ENCODE measurements around the gene UCK2. TPM values are rescaled to one million over a fixed set of nuclear protein-coding genes. Genes with fewer than 3 reads are reported as not detected.

The UCK2 gene
- total RNA-seq: 10 to 100 TPM in 3 of 4 donors, 1 to 10 TPM in 1; 9.0 to 16.3 (median 15.5) TPM

DNA sequence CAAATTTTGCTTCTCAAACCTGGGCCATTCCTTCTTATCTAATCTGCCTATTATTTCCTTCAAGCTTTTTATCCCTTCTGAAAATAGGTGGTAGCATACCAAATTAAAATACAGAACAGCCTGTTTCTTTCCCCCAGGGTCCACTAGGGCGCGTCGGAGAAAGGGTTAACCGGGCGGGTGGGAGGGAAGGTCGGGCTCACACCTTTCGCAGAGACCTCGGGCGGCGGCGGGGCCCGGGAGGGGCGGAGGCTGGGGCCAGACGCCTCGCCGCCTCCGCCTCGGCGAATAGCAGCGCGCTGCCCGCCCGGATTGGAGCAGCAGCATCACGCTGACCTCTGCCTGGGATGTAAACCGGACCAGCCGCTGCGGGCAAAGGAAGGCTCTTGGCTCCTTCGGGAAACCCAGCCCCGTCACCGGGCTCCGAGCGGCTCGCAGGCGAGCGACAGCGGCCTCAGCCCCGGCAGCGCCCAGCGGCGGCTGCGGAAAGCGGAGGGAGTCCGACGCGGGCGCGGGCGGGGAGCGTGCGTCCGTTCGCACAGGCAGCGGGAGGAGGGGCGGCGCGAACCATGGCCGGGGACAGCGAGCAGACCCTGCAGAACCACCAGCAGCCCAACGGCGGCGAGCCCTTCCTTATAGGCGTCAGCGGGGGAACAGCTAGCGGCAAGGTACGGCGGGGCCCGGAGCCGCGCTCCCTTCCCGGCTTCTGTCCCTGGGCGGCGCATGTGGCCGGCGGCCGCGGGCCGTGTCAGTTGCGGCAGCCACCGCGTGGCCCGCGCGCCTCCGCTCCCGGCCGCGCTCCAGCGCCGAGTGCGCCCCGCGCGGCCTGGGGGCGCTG is at the start of gene UCK2:
TSS of gene UCK2 (plus strand) at position 347 of the 835 bp plus-strand sequence. CDS start at position 567, 220 bp downstream.
- TF ChIP-seq, protein P1, sequence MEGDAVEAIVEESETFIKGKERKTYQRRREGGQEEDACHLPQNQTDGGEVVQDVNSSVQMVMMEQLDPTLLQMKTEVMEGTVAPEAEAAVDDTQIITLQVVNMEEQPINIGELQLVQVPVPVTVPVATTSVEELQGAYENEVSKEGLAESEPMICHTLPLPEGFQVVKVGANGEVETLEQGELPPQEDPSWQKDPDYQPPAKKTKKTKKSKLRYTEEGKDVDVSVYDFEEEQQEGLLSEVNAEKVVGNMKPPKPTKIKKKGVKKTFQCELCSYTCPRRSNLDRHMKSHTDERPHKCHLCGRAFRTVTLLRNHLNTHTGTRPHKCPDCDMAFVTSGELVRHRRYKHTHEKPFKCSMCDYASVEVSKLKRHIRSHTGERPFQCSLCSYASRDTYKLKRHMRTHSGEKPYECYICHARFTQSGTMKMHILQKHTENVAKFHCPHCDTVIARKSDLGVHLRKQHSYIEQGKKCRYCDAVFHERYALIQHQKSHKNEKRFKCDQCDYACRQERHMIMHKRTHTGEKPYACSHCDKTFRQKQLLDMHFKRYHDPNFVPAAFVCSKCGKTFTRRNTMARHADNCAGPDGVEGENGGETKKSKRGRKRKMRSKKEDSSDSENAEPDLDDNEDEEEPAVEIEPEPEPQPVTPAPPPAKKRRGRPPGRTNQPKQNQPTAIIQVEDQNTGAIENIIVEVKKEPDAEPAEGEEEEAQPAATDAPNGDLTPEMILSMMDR (IDR thresholded peaks at IDR 0.05; ENCODE audit: low read depth): no peak

DNA sequence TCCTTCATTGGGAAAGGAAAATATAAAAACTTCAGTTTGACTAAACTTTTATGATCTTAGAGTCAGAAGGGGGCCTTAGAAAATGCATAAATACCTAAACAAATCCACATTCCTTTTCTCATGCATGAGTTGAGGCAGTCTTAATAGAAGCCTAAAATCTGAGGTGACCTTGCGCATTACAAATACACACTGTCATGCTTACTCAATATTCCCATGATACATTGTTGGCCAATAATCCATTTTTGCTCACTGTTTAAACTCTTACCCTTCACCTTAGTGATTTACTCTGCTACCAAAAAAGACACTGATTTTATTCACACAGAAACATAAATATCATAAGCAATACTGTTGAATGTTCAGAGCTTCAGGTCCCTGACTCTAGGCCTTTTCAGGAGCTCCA is 39.7 kb upstream of the UCK2 start:
- TF ChIP-seq, protein P1 (IDR thresholded peaks at IDR 0.05; ENCODE audit: low read depth): no peak

DNA sequence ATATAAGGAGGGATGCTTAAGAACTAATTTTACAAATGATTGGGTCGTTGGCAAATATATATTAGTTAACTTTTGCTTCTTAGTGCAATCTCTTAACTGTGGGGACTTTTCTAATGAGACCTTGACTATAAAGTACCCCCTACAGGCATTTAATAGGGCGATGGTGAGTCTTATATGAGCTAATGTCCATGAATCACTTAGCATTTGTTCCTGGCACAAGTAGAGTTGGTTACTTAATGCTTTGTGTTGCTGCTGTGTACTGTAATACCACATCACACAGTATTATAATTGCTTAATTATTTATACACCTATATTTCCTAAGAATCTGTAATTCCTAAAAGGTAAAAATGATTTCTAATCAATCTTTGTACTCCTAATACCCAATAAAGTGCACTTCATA is 33.5 kb upstream of the UCK2 start:
- TF ChIP-seq, protein P1 (IDR thresholded peaks at IDR 0.05; ENCODE audit: low read depth): no peak

DNA sequence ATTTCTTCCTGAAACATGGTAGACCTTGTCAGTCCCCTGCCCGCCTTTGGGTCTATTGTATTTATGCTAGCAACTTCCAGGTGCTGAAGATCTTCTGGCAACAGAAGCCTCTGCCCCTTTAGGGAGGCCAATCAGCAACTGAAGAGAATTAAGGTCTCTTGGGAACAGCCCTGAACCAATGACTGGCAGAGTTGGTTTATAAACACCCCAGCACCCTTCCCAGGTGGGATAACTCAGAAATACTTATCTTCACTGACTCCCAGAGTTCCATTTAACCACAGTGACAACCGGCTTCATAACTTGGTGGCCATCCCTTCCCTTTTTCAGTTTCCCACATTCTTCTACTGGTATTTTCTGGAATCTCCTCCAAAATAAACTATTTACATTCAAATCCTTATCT is 31.5 kb upstream of the UCK2 start:
- TF ChIP-seq, protein P1 (IDR thresholded peaks at IDR 0.05; ENCODE audit: low read depth): no peak

DNA sequence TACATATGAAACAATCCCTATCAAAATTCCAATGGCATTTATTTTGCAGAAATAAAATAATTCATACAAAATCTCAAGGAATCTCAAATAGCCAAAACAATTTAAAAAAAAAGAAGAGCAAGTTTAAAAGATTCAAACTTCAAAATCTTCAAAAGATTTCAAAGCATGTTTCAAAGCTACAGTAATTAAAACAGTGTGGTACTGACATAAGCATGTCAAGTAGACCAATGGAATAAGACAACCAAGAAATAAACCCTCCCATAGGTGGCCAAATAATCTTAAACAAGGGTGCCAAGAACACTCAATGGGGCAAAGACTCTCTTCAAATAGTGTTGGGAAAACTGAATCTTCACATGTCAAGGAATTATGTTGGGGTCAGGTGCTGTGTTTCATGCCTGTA is 28.0 kb upstream of the UCK2 start:
- TF ChIP-seq, protein P1 (IDR thresholded peaks at IDR 0.05; ENCODE audit: low read depth): no peak

- TF ChIP-seq, protein P1 (IDR thresholded peaks at IDR 0.05; ENCODE audit: low read depth): no peak
Measured at GRCh38 chr1:165807613-165808012, 19.8 kb upstream of the UCK2 start.

DNA sequence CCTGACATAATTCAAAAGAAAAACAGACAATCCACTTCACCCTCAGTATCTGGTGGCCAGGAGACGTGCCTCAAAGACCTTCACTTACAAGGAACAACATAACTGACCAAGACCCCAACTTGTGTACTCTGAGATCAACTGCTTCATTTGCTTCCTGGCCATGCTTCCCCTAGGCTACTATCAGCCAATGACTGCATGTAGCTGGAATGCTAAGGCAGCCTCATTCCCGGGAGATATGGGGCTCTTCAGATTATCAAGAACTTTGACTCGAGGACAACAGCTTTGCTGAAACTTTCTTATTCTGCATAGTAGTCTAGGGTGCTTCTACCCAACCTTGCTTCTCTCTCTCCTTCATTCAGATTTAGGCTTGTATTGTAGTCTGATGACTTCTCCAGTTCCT is 11.7 kb upstream of the UCK2 start:
- TF ChIP-seq, protein P1 (IDR thresholded peaks at IDR 0.05; ENCODE audit: low read depth): no peak

Data from subcutaneous adipose tissue (tissue), 4 donors.